GM12864 (cell line): Measurements from ENCODE around the gene ABTB2.

Source experiments
- DNase-seq: peaks from one replicate; pipeline ENCODE4 v3.0.0-alpha.2; 2011; ENCODE audit warnings: low read depth
- H3K4me3 ChIP-seq: 2 replicates; pipeline ENCODE4 v1.5.1; 2011; ENCODE audit warnings: mild to moderate bottlenecking, low read depth, low read length, control low read depth
- CTCF ChIP-seq: IDR thresholded peaks from 2 replicates; pipeline ENCODE4 v1.5.1; 2011; ENCODE audit warnings: low read depth, mild to moderate bottlenecking, moderate library complexity, low read length, control low read depth, inconsistent platforms; ENCODE audit errors: missing control alignments

The ABTB2 gene

GRCh38 chr11:34205326-34206035 is 152.3 kb downstream of the ABTB2 start:
- no peak for DNase-seq
- no peak for TF ChIP-seq CTCF

GRCh38 chr11:34204396-34205279 is 153.2 kb downstream of the ABTB2 start:
- DNase-seq: no peak
- no peak for TF ChIP-seq CTCF
- no peak overlapping the region for H3K4me3 ChIP-seq

More at GRCh38 chr11:34205326-34206035, 152.3 kb downstream of the ABTB2 start:
- H3K4me3 ChIP-seq: no peak overlapping the region

- DNase-seq: no peak
- no peak overlapping the region for H3K4me3 ChIP-seq
- TF ChIP-seq CTCF: no peak
These were observed 154.4 kb downstream of the ABTB2 start for GRCh38 chr11:34203377-34203871.

- TF ChIP-seq CTCF: no peak
- no peak for DNase-seq
- no peak overlapping the region for H3K4me3 ChIP-seq
These were observed 156.7 kb downstream of the ABTB2 start for GRCh38 chr11:34201129-34201528.

- no peak for TF ChIP-seq CTCF
- DNase-seq: no peak
- no peak overlapping the region for H3K4me3 ChIP-seq
These were observed 158.3 kb downstream of the ABTB2 start for GRCh38 chr11:34199525-34199924.

- TF ChIP-seq CTCF: no peak
- DNase-seq: no peak
- no peak overlapping the region for H3K4me3 ChIP-seq
These were observed 159.3 kb downstream of the ABTB2 start for GRCh38 chr11:34198523-34198922.
